Neutrophil (primary cell): ENCODE measurements around the gene ZBTB16.
A peak's percentile ranks its signal among the peaks of the same experiment; 100 is the strongest.

ENCODE experiments used
- H3K27ac ChIP-seq: fragments of 200-600 bp; sonication (generic); 2 replicates; pipeline ENCODE4 v1.5.1; 2016; ENCODE audit warnings: mild to moderate bottlenecking, moderate library complexity
- H3K27me3 ChIP-seq: fragments of 200-600 bp; sonication (generic); 2 replicates; pipeline ENCODE4 v1.6.0; 2016; ENCODE audit warnings: mild to moderate bottlenecking
- H3K36me3 ChIP-seq: fragments of 200-600 bp; sonication (generic); 2 replicates; pipeline ENCODE4 v1.5.1; 2017
- H3K4me1 ChIP-seq, 2 experiments: fragments of 200-600 bp in 1 of 2; sonication (generic) in 1 of 2; 1 replicate in 1 of 2; 2 replicates in 1 of 2; pipeline versions ENCODE4 v1.5.1 to v1.6.1; 2013 to 2016; ENCODE audit warnings: low read depth in 1 of 2, low read length in 1 of 2, mild to moderate bottlenecking in 1 of 2, moderate library complexity in 1 of 2; ENCODE audit not compliant: control insufficient read depth in 1 of 2, insufficient read depth in 1 of 2
- H3K4me3 ChIP-seq, 2 experiments: fragments of 200-600 bp in 1 of 2; sonication (generic) in 1 of 2; 1 replicate in 1 of 2; 2 replicates in 1 of 2; pipeline ENCODE4 v1.5.1; 2013 to 2016; ENCODE audit warnings: low read depth in 1 of 2, low read length in 1 of 2, mild to moderate bottlenecking in 1 of 2, moderate library complexity in 1 of 2
- H3K9me3 ChIP-seq: fragments of 200-600 bp; sonication (generic); 2 replicates; pipeline ENCODE4 v1.5.1; 2016
- TF ChIP-seq, protein P1 (sequence below): fragments of 200-600 bp; sonication (generic); IDR thresholded peaks from 2 replicates; pipeline ENCODE4 v1.5.1; 2016; ENCODE audit warnings: antibody characterized with exemption

The ZBTB16 gene

DNA sequence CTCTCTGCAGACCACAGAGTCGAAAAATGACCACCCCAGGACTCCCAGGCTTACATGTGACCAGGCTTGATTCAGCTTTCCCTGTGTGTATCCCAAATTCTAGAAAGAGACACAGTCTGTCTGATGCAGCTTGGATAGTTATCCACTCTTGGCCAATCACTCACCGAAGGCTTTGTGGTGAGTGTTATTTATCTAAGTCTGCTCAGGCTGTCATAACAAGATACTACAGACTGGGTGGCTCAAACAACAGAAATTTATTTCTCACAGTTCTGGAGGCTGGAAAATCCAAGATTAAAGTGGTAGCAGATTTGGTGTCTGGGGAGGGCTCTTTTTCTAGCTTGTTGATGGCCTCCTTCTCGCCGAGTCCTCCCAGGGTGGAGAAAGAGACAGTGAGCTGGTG, 63.2 kb downstream of the ZBTB16 start:
- TF ChIP-seq, protein P1, sequence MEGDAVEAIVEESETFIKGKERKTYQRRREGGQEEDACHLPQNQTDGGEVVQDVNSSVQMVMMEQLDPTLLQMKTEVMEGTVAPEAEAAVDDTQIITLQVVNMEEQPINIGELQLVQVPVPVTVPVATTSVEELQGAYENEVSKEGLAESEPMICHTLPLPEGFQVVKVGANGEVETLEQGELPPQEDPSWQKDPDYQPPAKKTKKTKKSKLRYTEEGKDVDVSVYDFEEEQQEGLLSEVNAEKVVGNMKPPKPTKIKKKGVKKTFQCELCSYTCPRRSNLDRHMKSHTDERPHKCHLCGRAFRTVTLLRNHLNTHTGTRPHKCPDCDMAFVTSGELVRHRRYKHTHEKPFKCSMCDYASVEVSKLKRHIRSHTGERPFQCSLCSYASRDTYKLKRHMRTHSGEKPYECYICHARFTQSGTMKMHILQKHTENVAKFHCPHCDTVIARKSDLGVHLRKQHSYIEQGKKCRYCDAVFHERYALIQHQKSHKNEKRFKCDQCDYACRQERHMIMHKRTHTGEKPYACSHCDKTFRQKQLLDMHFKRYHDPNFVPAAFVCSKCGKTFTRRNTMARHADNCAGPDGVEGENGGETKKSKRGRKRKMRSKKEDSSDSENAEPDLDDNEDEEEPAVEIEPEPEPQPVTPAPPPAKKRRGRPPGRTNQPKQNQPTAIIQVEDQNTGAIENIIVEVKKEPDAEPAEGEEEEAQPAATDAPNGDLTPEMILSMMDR = no peak
- H3K36me3 ChIP-seq = no peaks in the 10 kb centered on the region

DNA sequence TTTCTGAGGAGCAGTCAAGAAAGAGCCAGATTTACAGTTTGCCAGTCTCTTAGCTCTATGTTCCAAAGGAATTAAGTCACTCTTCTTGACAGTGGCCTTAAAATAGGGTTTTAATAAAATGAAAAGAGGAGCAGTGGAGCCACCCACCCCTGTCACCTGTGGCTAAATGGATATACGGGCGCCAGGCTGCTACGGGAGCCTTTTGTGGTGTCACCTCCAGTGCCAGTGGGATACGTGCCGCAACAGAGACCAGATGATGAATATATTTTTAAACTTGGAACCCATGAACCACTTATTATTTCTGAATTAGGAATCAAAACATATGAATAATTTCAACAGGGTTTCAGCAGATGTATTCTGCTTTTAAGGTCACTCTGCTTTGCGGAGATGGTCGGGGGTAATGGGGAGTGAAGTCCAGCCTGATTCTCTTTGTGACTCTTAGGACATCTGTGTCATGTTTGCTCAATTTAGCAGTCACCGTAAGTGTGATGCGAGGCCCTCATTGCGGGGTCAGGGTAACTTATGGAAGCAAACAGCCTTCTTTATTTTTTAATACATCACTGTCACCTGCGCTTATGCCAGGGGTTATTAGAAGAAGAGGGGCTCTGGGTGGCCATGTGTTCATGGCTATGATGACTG, 64.3 kb downstream of the ZBTB16 start:
- Histone ChIP-seq H3K4me1 (peaks cover 18 to 26% of the 10 kb centered on the region in 2 experiments), H3K4me3 (no peak overlapping the region), H3K27ac (no peak overlapping the region), H3K27me3 (no peaks in the 10 kb centered on the region), H3K9me3 (no peaks in the 10 kb centered on the region), H3K36me3 (no peaks in the 10 kb centered on the region)
- TF ChIP-seq, protein P1 = no peak

More for the DNA sequence above, 63.2 kb downstream of the ZBTB16 start:
- H3K4me3 ChIP-seq = no peak overlapping the region
- peaks cover 16 to 19% of the 10 kb centered on the region in 2 experiments for H3K4me1 ChIP-seq
- no peak overlapping the region for H3K27ac ChIP-seq
- H3K27me3 ChIP-seq = no peaks in the 10 kb centered on the region
- no peaks in the 10 kb centered on the region for H3K9me3 ChIP-seq

DNA sequence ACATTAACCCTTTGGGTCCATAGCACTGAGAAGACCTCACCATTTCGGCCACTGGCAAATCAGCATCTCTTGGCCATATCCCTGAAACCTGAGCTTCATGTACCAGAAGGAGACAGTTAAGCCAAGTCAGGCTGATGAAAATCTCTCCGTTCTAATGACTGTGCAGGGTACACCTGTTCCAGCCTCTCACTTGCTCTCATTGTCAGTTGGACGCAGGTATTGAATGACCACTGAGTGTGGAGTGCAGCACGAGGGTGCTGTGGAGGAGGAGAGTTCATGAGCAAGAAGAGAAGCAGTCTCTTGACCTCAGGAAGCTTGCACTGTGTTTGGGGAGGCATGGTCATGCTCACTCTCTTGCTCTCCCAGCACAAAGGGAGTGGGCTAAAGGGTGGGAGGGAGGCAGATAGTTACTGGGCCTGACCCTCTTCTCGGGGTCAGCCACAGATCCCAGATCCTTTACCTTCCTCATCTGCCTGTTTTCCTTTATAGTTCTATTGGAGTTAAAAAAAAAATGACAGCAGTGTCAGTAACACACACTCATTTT, 65.2 kb downstream of the ZBTB16 start:
- no peaks in the 10 kb centered on the region for H3K27me3 ChIP-seq
- no peaks in the 10 kb centered on the region for H3K9me3 ChIP-seq
- H3K4me3 ChIP-seq = no peak overlapping the region
- peaks cover 18 to 35% of the 10 kb centered on the region in 2 experiments for H3K4me1 ChIP-seq
- no peaks in the 10 kb centered on the region for H3K36me3 ChIP-seq
- TF ChIP-seq, protein P1 = no peak
- H3K27ac ChIP-seq = no peak overlapping the region

DNA sequence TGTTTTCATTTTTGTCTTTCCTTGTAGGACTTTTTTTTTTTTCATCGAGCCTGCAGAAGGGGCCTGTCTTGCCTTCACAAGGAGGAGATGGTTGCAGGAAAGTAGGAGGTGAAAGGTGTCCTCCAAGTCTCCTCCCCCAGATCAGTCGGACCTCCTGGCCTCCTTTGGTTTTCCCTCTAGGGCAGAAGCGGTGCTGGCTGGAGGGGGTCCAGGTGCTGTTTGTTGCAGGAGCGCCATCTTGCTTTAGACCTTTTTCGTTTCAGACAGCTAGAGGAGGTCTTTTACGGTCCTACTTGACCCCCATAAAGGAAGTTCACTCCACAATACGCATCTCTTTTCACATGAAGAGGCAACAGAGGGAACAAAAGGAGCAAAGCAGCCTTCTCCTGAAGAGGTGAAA, 66.0 kb downstream of the ZBTB16 start:
- Histone ChIP-seq H3K9me3 (no peaks in the 10 kb centered on the region), H3K4me3 (no peak overlapping the region), H3K4me1 (peaks cover 26 to 43% of the 10 kb centered on the region in 2 experiments), H3K36me3 (no peaks in the 10 kb centered on the region), H3K27me3 (no peaks in the 10 kb centered on the region), H3K27ac (no peak overlapping the region)
- TF ChIP-seq, protein P1 = no peak

DNA sequence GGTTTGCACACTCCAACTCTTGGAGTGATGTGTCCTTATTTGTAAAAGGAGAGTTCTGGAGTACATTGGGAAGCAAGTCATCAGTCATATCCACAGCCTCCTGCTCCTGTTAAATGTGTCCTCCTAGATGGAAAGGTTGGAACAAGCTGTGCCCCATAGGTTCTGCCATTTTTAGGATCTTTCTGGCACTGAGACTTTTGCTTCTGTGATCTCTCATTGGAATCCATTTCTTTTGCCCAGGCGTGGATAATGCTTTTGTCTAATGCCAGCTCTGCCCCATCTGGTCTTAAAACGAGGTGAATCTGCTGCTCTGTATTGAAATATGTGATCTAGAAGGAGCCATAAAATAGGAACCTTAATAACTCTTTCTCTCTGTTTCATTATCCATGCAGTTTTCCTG, 66.4 kb downstream of the ZBTB16 start:
- no peaks in the 10 kb centered on the region for H3K9me3 ChIP-seq
- no peaks in the 10 kb centered on the region for H3K27me3 ChIP-seq
- no peaks in the 10 kb centered on the region for H3K36me3 ChIP-seq
- H3K27ac ChIP-seq = peak overlapping the region; percentile 25
- H3K4me3 ChIP-seq = no peak overlapping the region
- peaks cover 28 to 47% of the 10 kb centered on the region in 2 experiments for H3K4me1 ChIP-seq
- TF ChIP-seq, protein P1 = no peak
